ENCODE measurements around the gene KCNIP1. TPM values are rescaled to one million over a fixed set of nuclear protein-coding genes. Genes with fewer than 3 reads are reported as not detected.

The KCNIP1 gene
- total RNA-seq, 4 donors from 2014 or later = not detected

DNA sequence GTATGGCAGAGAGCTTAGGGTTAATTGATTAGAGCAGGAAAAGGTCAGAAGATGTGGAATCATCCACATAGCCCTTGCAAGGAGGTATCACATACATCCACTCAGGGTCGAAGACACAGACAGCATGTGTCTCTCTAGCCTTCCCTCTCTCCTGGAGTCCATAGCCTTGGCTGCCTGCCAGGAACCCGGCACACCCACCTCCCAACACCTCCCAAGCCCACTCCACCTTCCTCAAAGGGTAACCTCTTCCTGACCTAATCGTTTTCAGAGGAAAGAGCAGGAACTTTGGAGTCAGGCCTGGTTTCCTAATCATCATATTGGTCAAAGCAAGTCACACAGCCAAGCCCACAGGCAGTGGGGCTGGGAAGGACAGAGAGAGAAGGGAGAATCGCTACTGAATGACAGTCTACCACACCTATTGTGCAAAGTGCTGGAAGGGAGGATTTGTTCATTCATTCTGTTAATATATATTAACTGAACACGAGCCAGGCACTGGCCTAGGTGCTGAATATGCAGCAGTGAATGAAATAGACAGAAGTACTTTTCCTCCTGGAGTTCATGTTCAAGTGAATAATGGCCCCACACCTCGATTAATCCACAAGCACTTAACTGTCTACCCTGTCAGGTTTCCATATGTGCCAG lies 107.8 kb downstream of the KCNIP1 start:
- no peak for DNase-seq (ENCODE audit: low spot score in 2 of 2)
- intact Hi-C loops (cut with DNase I; ENCODE audit: low total_unique reads) = no loop called here
- 37 to 43% methylated on average over 6 of the region's 6 CpGs for WGBS, 2 donors
- TF ChIP-seq CTCF (IDR thresholded peaks at IDR 0.05) (no peak), POLR2A (IDR thresholded peaks at IDR 0.05) (no peak)
- no peak overlapping the region for H3K4me3 ChIP-seq (ENCODE audit: low read depth, poor library complexity, severe bottlenecking)

GRCh38 chr5:170612256-170612678 lies 108.4 kb downstream of the KCNIP1 start:
- H3K4me3 ChIP-seq (ENCODE audit: low read depth, poor library complexity, severe bottlenecking) = no peak overlapping the region
- no peak for DNase-seq (ENCODE audit: low spot score in 2 of 2)
- WGBS, 2 donors = 83 to 86% methylated on average over 6 of the region's 6 CpGs
- intact Hi-C loops (cut with DNase I; ENCODE audit: low total_unique reads) = no loop called here
- TF ChIP-seq POLR2A (IDR thresholded peaks at IDR 0.05) = no peak
- TF ChIP-seq CTCF (IDR thresholded peaks at IDR 0.05) = no peak

DNA sequence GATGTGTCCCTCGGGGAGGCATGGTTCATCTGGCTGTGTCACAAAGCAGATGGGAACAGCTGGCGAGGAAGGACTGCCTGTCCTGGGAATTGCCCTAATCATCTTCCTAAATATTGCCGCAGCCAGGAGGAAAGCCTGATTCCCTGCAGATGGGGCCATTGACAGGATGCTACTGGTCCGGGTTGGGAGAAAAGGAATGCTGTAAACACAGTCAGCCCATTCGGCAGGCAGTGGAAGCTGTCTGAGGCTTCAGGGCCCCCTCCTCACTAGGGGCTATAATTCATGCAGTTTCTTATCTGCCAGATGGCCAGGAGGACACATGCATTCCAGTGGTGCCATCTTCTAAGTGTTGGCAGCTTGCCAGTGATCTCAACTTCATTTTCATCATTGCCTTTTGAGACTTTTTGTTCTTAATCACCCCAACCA lies 110.3 kb downstream of the KCNIP1 start:
- no peak overlapping the region for H3K4me3 ChIP-seq (ENCODE audit: low read depth, poor library complexity, severe bottlenecking)
- 30 to 33% methylated on average over 5 of the region's 5 CpGs for WGBS, 2 donors
- intact Hi-C loops (cut with DNase I; ENCODE audit: low total_unique reads) = no loop called here
- DNase-seq (ENCODE audit: low spot score in 2 of 2) = no peak
- no peak for TF ChIP-seq POLR2A (IDR thresholded peaks at IDR 0.05)
- TF ChIP-seq CTCF (IDR thresholded peaks at IDR 0.05) = no peak

- 42 to 53% methylated on average over 7 of the region's 7 CpGs for WGBS, 2 donors
- no peak for DNase-seq (ENCODE audit: low spot score in 2 of 2)
- intact Hi-C loops (cut with DNase I; ENCODE audit: low total_unique reads) = no loop called here
- H3K4me3 ChIP-seq (ENCODE audit: low read depth, poor library complexity, severe bottlenecking) = no peak overlapping the region
- no peak for TF ChIP-seq CTCF (IDR thresholded peaks at IDR 0.05)
- TF ChIP-seq POLR2A (IDR thresholded peaks at IDR 0.05) = no peak
Measured at GRCh38 chr5:170614720-170615119, 110.9 kb downstream of the KCNIP1 start.

GRCh38 chr5:170617533-170618490 lies 114.0 kb downstream of the KCNIP1 start:
- intact Hi-C loops (cut with DNase I; ENCODE audit: low total_unique reads) = no loop called here
- H3K4me3 ChIP-seq (ENCODE audit: low read depth, poor library complexity, severe bottlenecking) = no peak overlapping the region
- DNase-seq (ENCODE audit: low spot score in 2 of 2) = no peak
- 28 to 42% methylated on average over 7 of the region's 7 CpGs for WGBS, 2 donors
- no peak for TF ChIP-seq CTCF (IDR thresholded peaks at IDR 0.05)
- no peak for TF ChIP-seq POLR2A (IDR thresholded peaks at IDR 0.05)
